Colonic mucosa (tissue), 4 donors: ENCODE data around the gene M1AP. TPM values are rescaled to one million over a fixed set of nuclear protein-coding genes. Genes with fewer than 3 reads are reported as not detected.

Experiments used
- DNase-seq: peaks from one replicate; pipeline ENCODE4 v3.0.0-alpha.2; 2020
- H3K27ac ChIP-seq: fragments of 200-600 bp; one replicate; pipeline ENCODE4 v1.8.0; 2021
- H3K27me3 ChIP-seq: fragments of 200-600 bp; one replicate; pipeline ENCODE4 v1.8.0; 2021
- H3K36me3 ChIP-seq: fragments of 200-600 bp; one replicate; pipeline ENCODE4 v1.8.0; 2021
- H3K4me1 ChIP-seq: fragments of 200-600 bp; one replicate; pipeline ENCODE4 v1.8.0; 2021; ENCODE audit warnings: mild to moderate bottlenecking
- H3K4me3 ChIP-seq: fragments of 200-600 bp; one replicate; pipeline ENCODE4 v1.8.0; 2021
- H3K9ac ChIP-seq, 2 donors: one replicate each; pipeline ENCODE4 v1.7.0; 2013; ENCODE audit warnings: control low read depth in 2 of 2, low read depth in 2 of 2, low read length in 2 of 2
- H3K9me3 ChIP-seq: fragments of 200-600 bp; one replicate; pipeline ENCODE4 v1.8.0; 2021
- intact Hi-C: fragments of 100-400 bp; cut with DNase I; formaldehyde crosslinking; loops from one replicate; pipeline ENCODE4 v1.14.1; 2022
- total RNA-seq, 2 donors: library from RNA; stranded (reverse); fragmentation: NEBNext Ultra II Directional in 1 of 2; extraction: Animal tissue kit (Norgen Biotek cat#: 25700) in 1 of 2; gene quantifications; one replicate each; pipeline ENCODE4 v1.2.1, GENCODE V29; 2021
- TF ChIP-seq, protein P1 (sequence below): fragments of 200-600 bp; IDR thresholded peaks from one replicate; pipeline ENCODE4 v1.8.0; 2022; ENCODE audit warnings: antibody characterized with exemption, mild to moderate bottlenecking
- donor health status: healthy.
- donor health status: DM: no; HTN: no; CAD: no.
- donor health status: DM: no; HTN: no; CAD: no.

M1AP gene
- total RNA-seq, 2 donors from 2014 or later = 0.35 TPM; not detected in 1

DNA sequence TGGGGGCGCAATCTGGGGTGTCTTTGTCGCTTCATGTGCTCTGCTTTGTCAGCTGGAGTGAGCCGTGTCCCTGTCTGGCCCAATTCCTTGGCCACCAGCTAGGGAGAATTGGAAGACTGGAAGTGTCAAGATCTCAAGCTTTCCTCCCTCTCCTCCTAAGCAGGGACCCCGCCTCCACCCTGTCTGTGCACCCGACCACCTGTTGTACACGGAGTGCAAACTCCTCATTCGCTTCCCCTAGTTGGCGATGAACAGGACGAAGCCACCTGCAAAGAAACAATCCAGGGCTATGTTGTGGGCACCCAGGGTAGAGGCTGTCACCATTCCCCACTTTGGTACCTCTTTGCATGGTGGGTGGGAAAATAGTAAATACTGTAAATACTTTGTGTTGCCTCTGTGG lies 120.4 kb downstream of the M1AP start:
- Histone ChIP-seq H3K9me3 (no peaks in the 10 kb centered on the region), H3K4me1 (no peaks in the 10 kb centered on the region), H3K9ac (peak overlapping the region in 1 of 2 donors; percentile 93), H3K36me3 (peaks cover 9% of the 10 kb centered on the region), H3K27me3 (no peaks in the 10 kb centered on the region), H3K4me3 (no peak overlapping the region), H3K27ac (no peak overlapping the region)
- TF ChIP-seq, protein P1, sequence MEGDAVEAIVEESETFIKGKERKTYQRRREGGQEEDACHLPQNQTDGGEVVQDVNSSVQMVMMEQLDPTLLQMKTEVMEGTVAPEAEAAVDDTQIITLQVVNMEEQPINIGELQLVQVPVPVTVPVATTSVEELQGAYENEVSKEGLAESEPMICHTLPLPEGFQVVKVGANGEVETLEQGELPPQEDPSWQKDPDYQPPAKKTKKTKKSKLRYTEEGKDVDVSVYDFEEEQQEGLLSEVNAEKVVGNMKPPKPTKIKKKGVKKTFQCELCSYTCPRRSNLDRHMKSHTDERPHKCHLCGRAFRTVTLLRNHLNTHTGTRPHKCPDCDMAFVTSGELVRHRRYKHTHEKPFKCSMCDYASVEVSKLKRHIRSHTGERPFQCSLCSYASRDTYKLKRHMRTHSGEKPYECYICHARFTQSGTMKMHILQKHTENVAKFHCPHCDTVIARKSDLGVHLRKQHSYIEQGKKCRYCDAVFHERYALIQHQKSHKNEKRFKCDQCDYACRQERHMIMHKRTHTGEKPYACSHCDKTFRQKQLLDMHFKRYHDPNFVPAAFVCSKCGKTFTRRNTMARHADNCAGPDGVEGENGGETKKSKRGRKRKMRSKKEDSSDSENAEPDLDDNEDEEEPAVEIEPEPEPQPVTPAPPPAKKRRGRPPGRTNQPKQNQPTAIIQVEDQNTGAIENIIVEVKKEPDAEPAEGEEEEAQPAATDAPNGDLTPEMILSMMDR = no peak
- DNase-seq = no peak
- intact Hi-C loops = no loop called here

DNA sequence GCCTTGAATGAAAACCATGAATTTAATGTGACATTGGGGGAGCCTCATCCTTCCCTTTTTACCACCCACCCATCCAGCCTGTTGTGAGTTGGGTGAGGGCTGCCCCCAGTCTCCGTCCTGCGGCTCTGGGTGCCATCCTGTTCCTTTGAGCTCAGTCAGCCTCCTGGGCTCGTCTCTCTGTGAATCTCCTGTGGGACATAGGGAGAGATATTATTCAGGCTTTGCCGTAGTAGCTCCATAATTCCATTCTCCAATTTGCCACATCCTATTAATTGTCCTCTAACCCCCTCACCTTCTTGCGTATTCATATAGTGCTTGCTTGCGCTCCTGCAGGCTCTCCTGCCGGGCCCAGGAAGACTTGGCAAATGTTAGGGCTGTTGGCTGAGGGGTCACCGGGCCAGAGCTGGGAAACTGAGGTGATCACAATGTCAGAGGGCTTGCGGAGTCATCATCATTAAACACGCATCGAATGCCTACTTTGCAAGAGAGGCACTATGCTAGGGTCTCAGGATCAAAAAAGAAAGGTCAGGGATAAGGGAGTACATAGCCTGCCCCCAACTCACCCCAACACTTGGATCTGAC lies 121.4 kb downstream of the M1AP start:
- Histone ChIP-seq H3K9me3 (no peaks in the 10 kb centered on the region), H3K4me3 (no peak overlapping the region), H3K36me3 (peaks cover 9% of the 10 kb centered on the region), H3K9ac (no peak overlapping the region), H3K27me3 (no peaks in the 10 kb centered on the region), H3K27ac (no peak overlapping the region), H3K4me1 (no peaks in the 10 kb centered on the region)
- intact Hi-C loops = no loop called here
- TF ChIP-seq, protein P1 = no peak
- no peak for DNase-seq

DNA sequence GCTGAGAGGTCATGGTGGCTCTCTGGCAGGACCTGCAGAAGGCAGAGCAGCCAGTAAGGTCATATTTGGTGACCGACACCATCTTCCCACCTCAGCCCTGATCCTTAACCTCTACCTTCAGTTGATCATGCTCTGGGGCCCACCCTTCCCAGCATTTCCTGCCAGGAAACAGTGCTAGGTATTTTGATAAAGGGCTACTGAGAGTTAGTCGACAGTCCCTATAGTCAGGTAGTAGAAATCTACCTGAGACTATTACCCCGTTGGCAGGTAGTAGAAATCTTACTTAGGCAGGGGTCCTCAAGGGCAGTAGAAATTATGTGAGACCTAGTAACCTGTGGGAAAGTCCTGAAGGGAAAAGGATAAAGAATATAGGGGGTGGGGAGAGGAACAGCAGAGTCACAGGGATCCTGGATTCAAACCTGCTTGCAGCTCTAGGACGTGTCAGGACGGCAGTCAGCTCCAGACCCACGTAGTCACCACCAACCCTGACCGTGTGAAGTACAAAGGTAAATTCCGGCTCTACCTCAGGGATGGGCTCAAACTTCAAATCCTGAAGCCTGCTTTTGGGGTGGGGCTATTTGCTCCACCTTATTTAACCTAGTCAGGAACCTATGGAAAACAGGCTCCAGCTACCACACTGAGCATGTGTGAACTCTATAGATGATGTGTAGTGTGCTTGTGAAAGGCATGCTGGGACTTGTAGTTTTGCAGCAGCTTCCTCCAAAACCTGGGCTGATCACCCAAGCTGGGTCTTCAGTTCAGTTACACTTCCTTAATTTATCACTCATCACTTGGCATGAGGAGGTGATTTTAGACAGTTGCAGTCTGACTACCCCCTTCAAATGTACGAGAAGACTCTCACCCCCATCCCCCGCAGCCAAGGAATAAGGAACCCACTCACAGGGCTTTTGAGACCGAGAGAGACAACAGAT lies 122.1 kb downstream of the M1AP start, which contains the start of gene DQX1:
Gene DQX1 (minus strand): TSS at position 515 of the 932 bp plus-strand sequence. CDS start 502 bp downstream, at position 13.
- H3K27ac ChIP-seq = no peak within 1 kb of the TSS
- TF ChIP-seq, protein P1 = no peak
- peak; percentile 87 for DNase-seq
- peak within 1 kb of the TSS in 1 of 2 donors; percentile 80 for H3K9ac ChIP-seq
- peak within 1 kb of the TSS; percentile 16 for H3K4me3 ChIP-seq
- no peaks in the 10 kb centered on the region for H3K9me3 ChIP-seq
- H3K36me3 ChIP-seq = peaks cover 9% of the 10 kb centered on the region
- H3K27me3 ChIP-seq = no peaks in the 10 kb centered on the region
- intact Hi-C loops = no loop called here
- no peaks in the 10 kb centered on the region for H3K4me1 ChIP-seq

DNA sequence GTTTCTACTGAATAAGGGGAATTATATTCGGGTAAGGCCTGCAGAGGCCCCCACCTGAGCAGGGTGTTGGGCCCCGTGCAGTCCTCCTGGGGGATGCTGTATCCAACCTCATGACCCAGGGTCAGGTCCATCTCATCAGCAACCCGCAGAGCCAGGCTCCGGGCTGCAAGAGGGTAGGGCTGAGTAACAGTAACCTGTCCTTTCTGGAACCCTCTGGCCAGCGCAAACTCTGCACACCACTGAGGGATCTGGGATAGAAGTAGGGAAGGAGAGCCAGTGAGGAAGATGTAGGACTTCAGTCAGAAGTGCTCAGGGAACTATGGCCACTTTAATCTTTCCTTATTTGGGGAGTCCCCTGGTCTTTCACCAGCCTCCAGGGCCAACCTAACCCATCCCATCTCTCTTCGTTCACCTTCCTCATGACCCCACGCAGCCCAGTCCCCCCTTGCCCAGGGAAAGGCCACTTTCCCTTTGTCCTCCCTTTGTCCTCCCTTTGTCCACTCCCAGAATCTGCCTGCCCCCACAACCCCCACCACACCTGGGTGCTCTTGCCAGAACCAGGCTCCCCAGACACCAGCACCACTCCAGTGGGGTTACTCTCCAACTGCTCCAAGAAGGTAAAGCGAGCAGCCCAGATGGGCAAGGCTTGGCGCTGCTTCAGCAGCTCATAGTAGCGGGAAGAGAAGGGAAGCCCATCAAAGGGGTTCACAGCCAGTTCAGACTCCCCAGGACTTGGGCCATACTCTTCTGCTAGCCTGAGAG lies 123.0 kb downstream of the M1AP start:
- no peak for DNase-seq
- Histone ChIP-seq H3K27ac (no peak overlapping the region), H3K36me3 (peaks cover 9% of the 10 kb centered on the region), H3K4me1 (no peaks in the 10 kb centered on the region), H3K4me3 (peak overlapping the region; percentile 16), H3K9ac (peak overlapping the region in 1 of 2 donors; percentile 80), H3K9me3 (no peaks in the 10 kb centered on the region), H3K27me3 (no peaks in the 10 kb centered on the region)
- TF ChIP-seq, protein P1 = no peak
- intact Hi-C loops = no loop called here

DNA sequence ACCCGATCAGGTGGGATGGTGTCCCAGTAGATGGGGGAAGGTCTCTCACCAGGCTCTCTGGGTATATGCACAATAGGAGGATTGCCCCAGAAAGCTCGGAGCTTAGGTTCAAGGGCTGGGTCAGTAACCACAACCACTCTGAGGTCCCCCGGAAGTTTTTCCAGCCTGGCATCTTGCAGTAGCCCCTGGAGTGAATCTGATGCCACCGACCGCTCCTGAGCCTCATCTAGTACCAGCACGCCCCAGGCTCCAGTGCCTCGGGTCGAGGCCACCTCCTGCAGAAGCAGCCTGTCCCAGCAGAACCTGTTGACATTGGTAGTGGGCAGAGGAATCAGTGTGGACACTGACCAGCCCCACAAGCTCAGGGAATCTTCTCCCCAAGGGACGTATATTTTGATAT lies 124.1 kb downstream of the M1AP start:
- Histone ChIP-seq H3K4me1 (no peaks in the 10 kb centered on the region), H3K4me3 (no peak overlapping the region), H3K27ac (no peak overlapping the region), H3K36me3 (peaks cover 9% of the 10 kb centered on the region), H3K9ac (no peak overlapping the region), H3K27me3 (no peaks in the 10 kb centered on the region), H3K9me3 (no peaks in the 10 kb centered on the region)
- intact Hi-C loops = no loop called here
- DNase-seq = no peak
- TF ChIP-seq, protein P1 = no peak
